Hematopoietic multipotent progenitor cell treated with erythropoietin and hydrocortisone succinate and interleukin-3 and kit ligand, for 8 days (in vitro differentiated cells): ENCODE measurements around the gene LEPROT.
A peak's percentile ranks its signal among the peaks of the same experiment; 100 is the strongest.
"Not testable (repeated sequence)": the region's sequence is repeated elsewhere in the genome, so short reads cannot be mapped to it uniquely, and the experiment has no call there.

Experiments used
- DNase-seq: peaks from one replicate; pipeline ENCODE4 v3.0.0-alpha.2; 2015

Gene LEPROT

GRCh38 chr1:65441464-65441863, 21.0 kb downstream of the LEPROT start:
- DNase-seq, result no peak

- DNase-seq, result no peak
These were observed 22.0 kb downstream of the LEPROT start for GRCh38 chr1:65442442-65442841.

- DNase-seq, result no peak
These were observed 23.2 kb downstream of the LEPROT start for GRCh38 chr1:65443647-65444046.

DNA sequence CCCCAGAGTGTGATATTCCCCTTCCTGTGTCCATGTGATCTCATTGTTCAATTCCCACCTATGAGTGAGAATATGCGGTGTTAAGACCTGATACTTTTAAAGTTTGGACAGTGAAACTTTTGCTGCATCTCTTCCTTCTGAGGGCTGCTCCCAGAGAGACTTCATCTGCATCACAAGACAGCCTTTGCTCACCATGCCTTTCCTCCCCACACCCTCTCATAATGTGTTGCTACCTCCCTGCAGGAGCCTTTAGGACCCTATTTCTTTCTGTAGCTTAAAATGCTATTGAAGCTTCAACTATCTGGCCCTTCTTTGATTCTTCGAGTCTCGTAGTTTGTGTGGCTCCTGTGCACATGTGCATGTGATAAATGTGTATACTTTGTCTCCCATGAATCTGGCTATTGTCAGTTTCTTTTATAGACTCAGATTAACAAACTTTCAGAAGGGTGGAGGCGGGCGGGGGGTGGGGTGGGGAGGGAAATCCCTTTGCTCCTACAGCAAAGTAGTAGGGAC, 23.7 kb downstream of the LEPROT start:
- DNase-seq, result no peak

GRCh38 chr1:65445837-65446236, 25.4 kb downstream of the LEPROT start:
- DNase-seq, result no peak

DNA sequence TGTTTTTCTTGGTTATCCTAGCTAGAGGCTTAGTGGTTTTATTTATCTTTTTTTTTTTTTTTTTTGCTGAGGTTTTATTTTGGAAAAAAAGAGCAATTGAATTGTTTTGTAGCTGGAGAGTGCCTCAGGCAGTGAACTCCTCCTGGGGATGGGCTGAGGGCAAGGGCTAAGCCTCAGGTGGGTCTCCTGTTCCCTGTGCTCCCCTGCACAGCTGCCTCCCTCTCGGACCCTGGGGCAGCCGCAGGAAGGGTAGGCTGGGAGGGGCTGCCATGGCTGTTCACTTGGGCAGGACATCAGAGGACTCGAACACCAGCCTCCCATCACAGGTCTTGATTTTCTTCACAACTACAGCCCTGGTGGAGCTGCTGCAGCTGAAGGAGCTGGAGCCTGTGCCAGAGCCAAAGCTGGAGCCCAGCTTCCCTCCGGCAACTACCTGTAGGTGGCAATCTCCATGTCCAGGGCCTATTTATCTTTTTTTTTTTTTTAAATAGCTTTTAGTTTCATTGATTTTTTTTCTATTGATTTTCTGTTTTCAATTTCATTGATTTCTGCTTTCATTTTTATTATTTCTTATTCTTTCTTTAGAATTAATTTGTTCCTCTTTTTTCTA, 28.9 kb downstream of the LEPROT start:
- DNase-seq, result no peak

DNA sequence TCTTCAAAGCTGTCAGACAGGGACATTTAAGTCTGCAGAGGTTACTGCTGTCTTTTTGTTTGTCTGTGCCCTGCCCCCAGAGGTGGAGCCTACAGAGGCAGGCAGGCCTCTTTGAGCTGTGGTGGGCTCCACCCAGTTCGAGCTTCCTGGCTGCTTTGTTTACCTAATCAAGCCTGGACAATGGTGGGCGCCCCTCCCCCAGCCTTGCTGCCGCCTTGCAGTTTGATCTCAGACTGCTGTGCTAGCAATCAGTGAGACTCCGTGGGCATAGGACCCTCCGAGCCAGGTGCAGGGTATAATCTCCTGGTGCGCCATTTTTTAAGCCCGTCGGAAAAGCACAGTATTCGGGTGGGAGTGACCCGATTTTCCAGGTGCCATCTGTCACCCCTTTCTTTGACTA, 35.2 kb downstream of the LEPROT start:
- not testable (repeated sequence) for DNase-seq

DNA sequence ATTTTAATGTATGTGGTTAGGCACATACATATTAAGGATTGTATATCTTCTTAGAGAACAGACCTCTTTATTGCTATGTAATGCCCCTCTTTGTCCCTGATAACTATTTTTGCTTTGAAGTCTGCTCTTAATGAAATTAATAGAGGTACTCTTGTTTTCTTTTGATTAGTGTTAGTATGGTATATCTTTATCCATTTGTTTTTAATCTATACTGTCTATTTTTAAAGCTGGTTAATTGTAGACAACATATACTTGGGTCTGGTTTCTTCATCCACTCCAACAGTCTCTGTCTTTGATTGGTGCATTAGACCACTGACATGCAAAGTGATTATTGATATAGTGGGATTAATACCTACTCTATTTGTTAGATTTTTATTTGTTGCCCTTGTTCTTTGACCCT, 36.0 kb downstream of the LEPROT start:
- no peak for DNase-seq

DNA sequence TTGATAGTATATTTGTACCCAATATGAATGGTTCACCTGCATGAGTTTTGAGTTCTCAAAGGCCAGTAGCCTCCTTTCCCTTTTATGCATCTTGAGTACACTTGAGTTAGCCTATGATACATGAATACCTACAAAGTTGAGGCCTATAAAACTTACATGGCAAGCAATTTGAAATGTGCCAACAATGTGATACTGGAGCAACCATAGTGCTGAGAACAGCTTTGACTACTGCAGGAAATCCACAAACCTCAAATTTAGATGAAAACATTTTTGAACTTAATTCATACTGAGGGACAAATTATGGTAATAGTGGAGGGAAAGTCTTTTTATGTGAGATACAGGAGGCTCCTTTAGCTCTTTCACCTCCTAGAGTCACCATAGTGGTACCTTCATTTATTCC, 37.4 kb downstream of the LEPROT start:
- no peak for DNase-seq

DNA sequence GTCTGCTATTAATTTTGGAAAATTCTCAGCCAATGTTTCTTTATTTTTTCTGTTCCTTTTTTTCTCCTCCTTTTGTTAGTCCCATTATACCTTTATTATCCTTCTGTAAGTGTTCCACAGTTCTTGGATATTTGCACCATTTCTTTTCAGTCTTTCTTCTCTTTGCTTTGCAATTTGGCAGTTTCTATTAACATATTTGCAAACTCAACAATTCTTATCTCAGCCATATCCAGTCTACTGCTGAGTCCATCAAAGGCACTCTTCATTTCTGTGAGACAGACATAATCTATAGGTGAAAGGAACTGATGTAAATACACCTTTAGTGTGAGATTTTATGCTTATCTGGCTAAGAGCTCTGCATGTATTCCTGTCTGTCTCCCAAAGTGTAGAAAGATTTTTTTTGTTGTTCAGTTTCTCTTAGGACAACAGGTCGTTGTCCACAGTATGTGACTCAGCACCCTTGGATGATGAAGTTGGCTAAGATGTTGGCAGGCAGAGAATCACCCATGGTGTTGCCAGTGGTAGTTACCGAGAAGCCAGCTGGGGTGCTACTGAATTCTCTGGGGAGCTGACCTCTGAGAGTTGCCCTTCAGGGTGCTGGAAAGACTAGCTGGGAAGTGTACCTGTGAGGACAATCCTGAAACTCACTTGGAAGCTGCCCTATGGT, 38.4 kb downstream of the LEPROT start:
- DNase-seq, result no peak

DNA sequence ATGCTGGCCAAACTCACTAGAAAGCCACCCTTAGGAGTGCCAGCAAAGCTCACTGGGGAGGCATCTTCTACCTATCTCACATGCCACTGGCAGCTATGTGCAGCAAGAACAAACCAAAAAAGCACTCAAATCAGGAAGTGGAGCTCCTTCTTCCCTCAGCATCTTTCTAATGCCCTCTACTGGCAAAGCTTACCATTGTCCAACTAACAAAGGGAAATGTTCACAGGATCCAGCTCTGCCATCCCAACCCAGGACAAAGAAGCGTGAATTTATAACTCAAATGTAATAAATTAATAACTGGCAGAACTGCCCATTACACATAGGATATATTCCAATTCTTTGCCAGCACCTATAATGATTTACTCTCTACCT, 38.9 kb downstream of the LEPROT start:
- peak; percentile 81 for DNase-seq

- not testable (repeated sequence) for DNase-seq
These were observed 45.4 kb downstream of the LEPROT start for GRCh38 chr1:65465837-65466236.

- peak; percentile 92 for DNase-seq
These were observed 47.1 kb downstream of the LEPROT start for GRCh38 chr1:65467536-65467935.

- peak; percentile 93 for DNase-seq
These were observed 48.8 kb downstream of the LEPROT start for GRCh38 chr1:65469126-65469888.

DNA sequence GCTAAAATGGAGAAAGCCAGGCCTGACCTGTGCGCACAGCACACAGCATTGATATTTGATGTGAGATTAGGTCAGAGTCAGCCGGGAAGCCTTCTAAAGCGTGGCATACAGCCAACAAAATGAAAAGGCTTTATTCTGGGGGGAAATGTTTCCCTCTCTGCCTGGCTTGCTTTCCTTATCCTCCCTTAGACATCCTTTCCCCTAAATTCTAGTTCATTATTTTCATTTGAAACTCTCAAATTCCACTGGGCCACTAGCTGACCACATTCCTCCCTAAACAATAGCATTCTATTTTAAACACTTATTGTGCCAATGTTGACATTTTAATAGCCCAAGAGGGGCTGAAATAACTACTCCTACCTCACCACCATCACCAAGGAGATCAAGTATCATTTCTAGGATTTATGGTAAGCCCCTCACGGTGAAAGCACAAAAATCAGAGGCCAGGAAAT, 49.4 kb downstream of the LEPROT start:
- peak; percentile 70 for DNase-seq

GRCh38 chr1:65470766-65471165, 50.3 kb downstream of the LEPROT start:
- DNase-seq, result no peak

GRCh38 chr1:65471213-65471833, 50.9 kb downstream of the LEPROT start:
- DNase-seq, result no peak

DNA sequence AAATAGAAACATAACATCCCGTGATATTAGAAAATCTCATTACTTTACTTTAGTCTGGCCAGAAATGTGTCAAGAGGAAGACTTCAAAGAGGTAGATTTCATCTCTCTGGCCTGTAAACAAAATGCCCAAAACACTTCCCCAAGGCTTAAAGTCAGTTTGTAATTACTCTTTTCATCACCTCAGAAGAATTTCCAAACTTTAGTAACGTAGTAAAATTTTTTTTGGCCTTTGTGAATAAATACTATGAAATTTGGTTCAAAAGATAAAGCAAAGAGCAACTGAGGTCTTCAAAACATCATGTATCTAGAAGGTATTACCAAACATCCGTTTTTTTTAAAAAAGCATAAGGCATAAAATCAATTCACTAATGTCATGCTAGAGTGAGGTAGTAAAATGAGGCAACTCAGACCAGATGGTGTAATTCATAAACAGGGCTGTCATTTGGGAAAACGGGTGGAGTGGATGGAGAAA, 51.4 kb downstream of the LEPROT start:
- no peak for DNase-seq

- no peak for DNase-seq
These were observed 55.9 kb downstream of the LEPROT start for GRCh38 chr1:65476327-65476726.

- DNase-seq, result no peak
These were observed 57.2 kb downstream of the LEPROT start for GRCh38 chr1:65477414-65478378.

- DNase-seq, result peak; percentile 41
These were observed 58.0 kb downstream of the LEPROT start for GRCh38 chr1:65478379-65479026.
